Testis (tissue), 3 donors: Measurements from ENCODE around the gene ARHGEF4. TPM values are rescaled to one million over a fixed set of nuclear protein-coding genes. Genes with fewer than 3 reads are reported as not detected.

Source experiments
- DNase-seq: peaks from one replicate; pipeline ENCODE4 v3.0.0-alpha.2; 2019
- H3K27ac ChIP-seq, 2 donors: fragments of 200-600 bp; sonication (generic); one replicate each; pipeline ENCODE4 v1.5.1; 2019
- H3K27me3 ChIP-seq: fragments of 200-600 bp; sonication (generic); one replicate; pipeline ENCODE4 v1.5.1; 2019
- H3K36me3 ChIP-seq: fragments of 200-600 bp; sonication (generic); one replicate; pipeline ENCODE4 v1.5.1; 2017; ENCODE audit warnings: low read depth; ENCODE audit errors: missing control alignments
- H3K4me1 ChIP-seq: fragments of 200-600 bp; sonication (generic); one replicate; pipeline ENCODE4 v1.5.1; 2019
- H3K4me3 ChIP-seq, 2 donors: fragments of 200-600 bp; sonication (generic); one replicate each; pipeline ENCODE4 v1.5.1; 2017 to 2019
- H3K9me3 ChIP-seq: fragments of 200-600 bp; sonication (generic); one replicate; pipeline ENCODE4 v1.5.1; 2017
- POLR2A ChIP-seq: fragments of 450-650 bp; IDR thresholded peaks from one replicate; pipeline ENCODE4 v1.6.1; 2017; ENCODE audit warnings: antibody characterized with exemption, mild to moderate bottlenecking, moderate library complexity
- WGBS, 2 donors: methylation state at CpG; one replicate each; pipeline ENCODE4 v1.1.5; 2018; 5-methylcytosine and 5-hydroxymethylcytosine counted together
- intact Hi-C: fragments of 100-400 bp; cut with DNase I; formaldehyde crosslinking; loops from one replicate; pipeline ENCODE4 v1.15.1; 2023; ENCODE audit warnings: low total_unique reads
- polyA plus RNA-seq: library from polyadenylated mRNA; stranded (reverse); fragments of 350-450 nt; fragmentation: Illumina TruSeq; extraction: RNeasy Lipid Tissue Mini Kit (QIAGEN cat#74804); gene quantifications from one replicate; pipeline ENCODE4 v1.2.3, GENCODE V29; 2014; ENCODE audit warnings: low read depth, low replicate concordance; ENCODE audit not compliant: insufficient read depth
- total RNA-seq, 2 donors: library from RNA; depleted of rRNA; stranded (reverse); fragments of >200 nt; gene quantifications; one replicate each; pipeline ENCODE4 v1.2.3, GENCODE V29; 2016
- TF ChIP-seq, protein P1 (sequence below), 3 experiments: fragments of 450-650 bp in 2 of 3; fragments of 200-600 bp in 1 of 3; sonication (generic) in 1 of 3; IDR thresholded peaks; one replicate each; pipeline ENCODE4 v1.5.1; 2016 to 2019; ENCODE audit warnings: antibody characterized with exemption in 3 of 3, mild to moderate bottlenecking in 2 of 3, moderate library complexity in 1 of 3

Gene ARHGEF4
- total and polyA plus RNA-seq, 3 donors from 2014 or later: 18.0 to 37.4 (median 36.3) TPM

DNA sequence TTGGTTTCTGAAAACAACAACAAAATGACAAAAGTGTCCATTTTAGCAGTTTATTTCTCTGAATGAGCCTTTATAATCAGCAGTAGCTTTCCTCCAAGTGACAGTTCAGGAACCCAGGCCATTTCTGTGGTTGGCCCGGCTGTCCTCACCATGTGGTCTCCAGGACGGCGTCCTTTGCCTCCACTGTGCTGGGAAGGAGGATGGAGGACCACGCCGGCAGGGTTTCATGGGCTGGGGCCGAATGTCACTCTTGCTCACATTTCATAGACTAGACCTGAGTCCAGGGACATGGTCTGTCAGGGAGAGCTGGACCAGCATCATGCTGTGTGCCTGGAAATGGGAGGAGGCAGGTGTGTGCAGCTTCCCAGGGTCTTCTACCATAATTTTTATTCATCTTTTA, 50.9 kb downstream of the ARHGEF4 start:
- no peak overlapping the region for H3K27ac ChIP-seq
- H3K27me3 ChIP-seq: no peaks in the 10 kb centered on the region
- WGBS, 2 donors: 89 to 91% methylated on average over 6 of the region's 6 CpGs
- H3K4me3 ChIP-seq: no peak overlapping the region
- H3K36me3 ChIP-seq: no peaks in the 10 kb centered on the region
- H3K9me3 ChIP-seq: no peaks in the 10 kb centered on the region
- H3K4me1 ChIP-seq: no peaks in the 10 kb centered on the region
- TF ChIP-seq POLR2A: no peak
- TF ChIP-seq, protein P1, sequence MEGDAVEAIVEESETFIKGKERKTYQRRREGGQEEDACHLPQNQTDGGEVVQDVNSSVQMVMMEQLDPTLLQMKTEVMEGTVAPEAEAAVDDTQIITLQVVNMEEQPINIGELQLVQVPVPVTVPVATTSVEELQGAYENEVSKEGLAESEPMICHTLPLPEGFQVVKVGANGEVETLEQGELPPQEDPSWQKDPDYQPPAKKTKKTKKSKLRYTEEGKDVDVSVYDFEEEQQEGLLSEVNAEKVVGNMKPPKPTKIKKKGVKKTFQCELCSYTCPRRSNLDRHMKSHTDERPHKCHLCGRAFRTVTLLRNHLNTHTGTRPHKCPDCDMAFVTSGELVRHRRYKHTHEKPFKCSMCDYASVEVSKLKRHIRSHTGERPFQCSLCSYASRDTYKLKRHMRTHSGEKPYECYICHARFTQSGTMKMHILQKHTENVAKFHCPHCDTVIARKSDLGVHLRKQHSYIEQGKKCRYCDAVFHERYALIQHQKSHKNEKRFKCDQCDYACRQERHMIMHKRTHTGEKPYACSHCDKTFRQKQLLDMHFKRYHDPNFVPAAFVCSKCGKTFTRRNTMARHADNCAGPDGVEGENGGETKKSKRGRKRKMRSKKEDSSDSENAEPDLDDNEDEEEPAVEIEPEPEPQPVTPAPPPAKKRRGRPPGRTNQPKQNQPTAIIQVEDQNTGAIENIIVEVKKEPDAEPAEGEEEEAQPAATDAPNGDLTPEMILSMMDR (IDR thresholded peaks at IDR 0.05): no peak
- DNase-seq: no peak
- intact Hi-C loops: no loop called here

DNA sequence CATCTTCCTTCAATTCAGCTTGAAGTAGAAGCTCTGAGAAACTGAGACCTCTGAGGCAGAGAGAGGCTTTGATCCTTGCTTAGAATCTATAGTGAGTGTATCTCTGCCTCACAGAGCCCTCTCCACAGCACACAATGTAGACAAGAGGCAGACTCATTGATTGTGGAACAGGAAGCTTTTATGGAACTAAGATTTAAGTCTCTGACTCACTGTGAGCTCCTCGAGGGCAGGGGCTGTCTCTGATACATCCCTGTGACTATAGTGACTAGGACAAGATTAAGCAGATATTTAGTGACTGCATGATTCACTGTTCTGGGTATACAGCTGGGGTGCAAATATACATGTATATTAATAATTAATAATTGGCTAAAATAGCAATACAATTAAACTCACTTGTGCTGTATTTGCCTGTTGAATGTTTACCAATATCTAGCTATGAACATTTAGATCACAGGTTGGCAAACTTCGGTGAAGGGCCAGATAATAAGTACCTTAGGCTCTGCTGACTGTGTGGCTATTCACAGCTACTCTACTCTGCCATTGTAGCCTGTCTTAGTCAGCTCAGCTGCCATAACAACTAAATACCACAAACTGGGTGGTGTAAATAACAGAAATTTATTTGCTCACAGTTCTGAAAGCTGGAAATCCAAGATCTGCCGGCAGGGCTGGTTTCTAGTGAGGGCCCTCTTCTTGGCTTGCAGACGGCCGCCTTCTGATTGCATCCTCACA, 54.4 kb downstream of the ARHGEF4 start:
- no peaks in the 10 kb centered on the region for H3K9me3 ChIP-seq
- whole genome bisulfite sequencing, 2 donors: 86 to 92% methylated on average over 5 of the region's 5 CpGs
- TF ChIP-seq, protein P1 (IDR thresholded peaks at IDR 0.05): no peak
- no peak for TF ChIP-seq POLR2A
- H3K36me3 ChIP-seq: no peaks in the 10 kb centered on the region
- no peak overlapping the region for H3K4me3 ChIP-seq
- H3K27me3 ChIP-seq: no peaks in the 10 kb centered on the region
- no peaks in the 10 kb centered on the region for H3K4me1 ChIP-seq
- DNase-seq: no peak
- intact Hi-C loops: no loop called here
- no peak overlapping the region for H3K27ac ChIP-seq

DNA sequence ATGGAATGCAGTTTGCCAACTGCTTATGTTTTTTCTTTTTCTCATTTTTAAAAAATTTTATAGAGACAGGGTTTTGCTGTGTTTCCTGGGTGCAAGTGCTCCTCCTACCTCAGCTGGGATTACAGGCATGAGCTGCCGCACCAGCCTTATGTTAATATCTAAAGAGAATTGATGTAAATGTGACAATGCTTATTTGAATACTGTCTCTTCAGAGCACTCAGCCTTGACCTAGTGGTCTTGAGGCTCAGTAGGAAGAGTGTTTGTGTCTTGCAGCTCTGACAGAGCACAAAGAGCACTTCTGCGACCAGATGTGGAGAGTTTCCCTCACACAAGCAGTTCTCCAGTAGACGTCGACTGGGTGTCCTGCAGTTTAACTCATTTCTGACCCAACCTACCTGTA, 55.3 kb downstream of the ARHGEF4 start:
- Histone ChIP-seq H3K27ac (no peak overlapping the region), H3K36me3 (no peaks in the 10 kb centered on the region), H3K4me1 (no peaks in the 10 kb centered on the region), H3K9me3 (no peaks in the 10 kb centered on the region), H3K27me3 (no peaks in the 10 kb centered on the region), H3K4me3 (no peak overlapping the region)
- WGBS, 2 donors: 61 to 64% methylated on average over 4 of the region's 4 CpGs
- intact Hi-C loops: no loop called here
- DNase-seq: no peak
- TF ChIP-seq, protein P1 (IDR thresholded peaks at IDR 0.05): no peak
- no peak for TF ChIP-seq POLR2A

DNA sequence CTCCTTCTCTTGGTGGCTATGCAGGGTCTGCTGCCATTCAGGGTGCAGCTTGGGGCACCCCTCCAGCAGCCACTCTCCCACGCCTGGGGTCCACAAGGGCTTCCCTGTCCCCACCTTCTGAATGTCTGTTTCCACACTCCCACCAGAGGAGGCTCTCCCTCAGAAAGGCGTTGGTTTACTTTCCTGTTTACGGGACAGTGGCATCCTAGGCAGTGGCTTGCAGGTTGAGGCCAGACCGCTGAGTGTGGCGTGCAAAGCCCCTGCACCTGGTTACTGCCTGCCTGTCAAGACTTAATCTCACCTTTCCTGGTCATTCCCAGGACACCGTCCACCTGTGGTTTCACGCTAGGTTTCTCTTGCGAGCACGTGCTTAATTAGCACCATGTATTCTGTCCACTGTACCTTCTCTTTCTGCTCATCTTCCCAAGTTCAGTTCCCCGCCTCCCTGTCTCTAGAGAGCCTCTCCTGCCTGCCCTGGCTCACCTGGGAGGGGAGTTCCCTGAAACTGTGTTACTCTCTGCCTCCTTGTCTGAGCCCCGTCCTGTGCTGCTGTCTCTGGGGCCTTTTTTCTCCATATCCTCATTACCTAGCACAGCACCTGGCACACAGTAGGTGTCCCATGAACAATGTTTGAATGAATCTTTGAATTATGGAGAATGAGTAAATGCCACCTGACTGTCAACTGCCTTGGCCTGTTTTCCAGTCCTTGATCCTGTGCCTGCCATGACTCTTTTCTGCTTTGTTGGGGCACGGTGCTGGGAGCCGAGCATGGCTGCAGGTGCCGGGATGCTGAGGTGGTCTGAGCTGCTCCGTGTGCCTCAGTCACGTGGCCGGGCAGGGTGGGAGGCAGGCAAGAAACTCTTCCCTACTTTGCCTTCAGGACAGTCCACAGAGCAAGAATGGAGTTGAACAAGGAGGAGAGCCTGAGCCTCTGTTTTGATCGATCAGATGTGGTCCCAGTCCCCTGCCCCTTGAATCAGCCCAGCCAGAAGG, 56.4 kb downstream of the ARHGEF4 start:
- 88 to 92% methylated on average over 17 to 18 of the region's 18 CpGs for WGBS, 2 donors
- no peaks in the 10 kb centered on the region for H3K27me3 ChIP-seq
- intact Hi-C loops: no loop called here

More for the DNA sequence above, 56.4 kb downstream of the ARHGEF4 start:
- Histone ChIP-seq H3K36me3 (no peaks in the 10 kb centered on the region), H3K9me3 (no peaks in the 10 kb centered on the region), H3K27ac (no peak overlapping the region), H3K4me1 (no peaks in the 10 kb centered on the region), H3K4me3 (no peak overlapping the region)
- no peak for DNase-seq
- TF ChIP-seq, protein P1 (IDR thresholded peaks at IDR 0.05): no peak
- no peak for TF ChIP-seq POLR2A
